ENCODE results near the gene ELOB. TPM values are rescaled to one million over a fixed set of nuclear protein-coding genes. Genes with fewer than 3 reads are reported as not detected.

The ELOB gene
- total RNA-seq, 1 experiment from 2014 or later: 319 TPM

GRCh38 chr16:2742323-2743006 is 34.6 kb downstream of the ELOB start:
- H3K56ac ChIP-seq (ENCODE audit: insufficient read length, low read depth, low read length): no peak overlapping the region
- Mint-ChIP-seq H3K4me1 (peaks cover 9 to 15% of the 10 kb centered on the region in 2 experiments; a peak in 2 of 4 replicates), H3K9me3 (no peaks in the 10 kb centered on the region), H3K4me3 (no peak overlapping the region), H3K27ac (no peak overlapping the region), H3K36me3 (ENCODE audit: insufficient read depth in 1 of 3, low read depth in 3 of 3) (no peaks in the 10 kb centered on the region), H3K27me3 (ENCODE audit: low read depth) (no peaks in the 10 kb centered on the region; the same call in 1 of the 2 replicates)
- no peak for TF ChIP-seq CTCF (conservative IDR thresholded peaks at IDR 0.05)
- no peaks in the 10 kb centered on the region for H3K79me1 ChIP-seq (ENCODE audit: insufficient read depth, low read depth, low read length, poor library complexity, severe bottlenecking)
- H3K23ac ChIP-seq (ENCODE audit: insufficient read length, low read depth, low read length): no peak overlapping the region
- H3K27me3 ChIP-seq (ENCODE audit: insufficient read depth, low read length): no peaks in the 10 kb centered on the region
- no peak overlapping the region for H3K4ac ChIP-seq (ENCODE audit: low read depth, low read length)
- H2AFZ ChIP-seq (ENCODE audit: low read length): no peak overlapping the region
- no peaks in the 10 kb centered on the region for H3K4me1 ChIP-seq (ENCODE audit: insufficient read depth, low read length)
- no peaks in the 10 kb centered on the region for H4K20me1 ChIP-seq (ENCODE audit: control insufficient read depth, insufficient read depth, insufficient read length)
- no peak overlapping the region for H2AK5ac ChIP-seq (ENCODE audit: insufficient read length, low read length)
- no peaks in the 10 kb centered on the region for H3K79me2 ChIP-seq (ENCODE audit: insufficient read depth, low read length)
- no peak overlapping the region for H4K5ac ChIP-seq (ENCODE audit: insufficient read length, low read depth, low read length)
- H4K8ac ChIP-seq (replicated peaks; ENCODE audit: insufficient read length, low read depth, low read length): no peak overlapping the region
- H3K4me2 ChIP-seq (ENCODE audit: insufficient read depth, insufficient read length, low read length): no peak overlapping the region
- no peak overlapping the region for H2BK5ac ChIP-seq (ENCODE audit: insufficient read length, low read length)
- H4K91ac ChIP-seq (ENCODE audit: insufficient read length, low read depth, low read length): no peak overlapping the region
- H3K23me2 ChIP-seq (ENCODE audit: insufficient read length, low read depth, low read length, poor library complexity, severe bottlenecking): no peaks in the 10 kb centered on the region
- no peak overlapping the region for H3K9ac ChIP-seq (ENCODE audit: extremely low read depth, insufficient read length, low read length)
- H3K18ac ChIP-seq (ENCODE audit: insufficient read length, low read depth, low read length): no peak overlapping the region
- H2BK20ac ChIP-seq (ENCODE audit: low read depth, low read length, poor library complexity, severe bottlenecking): no peak overlapping the region
- no peak for DNase-seq
- no peak overlapping the region for H3K27ac ChIP-seq (ENCODE audit: insufficient read length, low read depth, low read length)
- H3T11ph ChIP-seq (ENCODE audit: low read length): no peak overlapping the region
- H3K9me3 ChIP-seq (ENCODE audit: control insufficient read depth, low read depth, low read length): no peaks in the 10 kb centered on the region
- H2BK12ac ChIP-seq (ENCODE audit: insufficient read length, low read depth, low read length): no peak overlapping the region
- no peak overlapping the region for H2BK15ac ChIP-seq (ENCODE audit: low read depth, low read length)
- no peak overlapping the region for H3K14ac ChIP-seq (ENCODE audit: insufficient read depth, low read length)
- WGBS (ENCODE audit: extremely low coverage, insufficient read length, low lambda C conversion rate): no CpG with 5 or more reads among the region's 12 CpGs
- H2BK120ac ChIP-seq (ENCODE audit: low read depth, low read length, poor library complexity, severe bottlenecking): no peak overlapping the region
